Suprapubic skin (tissue), 4 donors: ENCODE measurements around the gene THSD7A. TPM values are rescaled to one million over a fixed set of nuclear protein-coding genes. Genes with fewer than 3 reads are reported as not detected.

Experiments used
- DNase-seq, 2 donors: peaks; one replicate each; pipeline ENCODE4 v3.0.0-alpha.2; 2019; ENCODE audit warnings: low spot score in 2 of 2
- H3K27ac ChIP-seq: fragments of 200-600 bp; sonication (generic); one replicate; pipeline ENCODE4 v1.5.1; 2019
- H3K27me3 ChIP-seq: fragments of 200-600 bp; sonication (generic); one replicate; pipeline ENCODE4 v1.5.1; 2019
- H3K36me3 ChIP-seq: fragments of 200-600 bp; sonication (generic); one replicate; pipeline ENCODE4 v1.5.1; 2019
- H3K4me1 ChIP-seq: fragments of 200-600 bp; sonication (generic); one replicate; pipeline ENCODE4 v1.5.1; 2019
- H3K4me3 ChIP-seq: fragments of 200-600 bp; sonication (generic); one replicate; pipeline ENCODE4 v1.5.1; 2019; ENCODE audit warnings: mild to moderate bottlenecking
- H3K9me3 ChIP-seq: fragments of 200-600 bp; sonication (generic); one replicate; pipeline ENCODE4 v1.5.1; 2019
- CTCF ChIP-seq, 2 donors: fragments of 200-600 bp in 1 of 2; fragments of 450-650 bp in 1 of 2; sonication (generic) in 1 of 2; IDR thresholded peaks; one replicate each; pipeline ENCODE4 v1.5.1; 2016 to 2019; ENCODE audit warnings: antibody characterized with exemption in 2 of 2, mild to moderate bottlenecking in 1 of 2, moderate library complexity in 1 of 2
- EP300 ChIP-seq: sonication (generic); formaldehyde crosslinking; IDR thresholded peaks from one replicate; pipeline ENCODE4 v1.6.1; 2017; ENCODE audit warnings: antibody characterized with exemption
- POLR2A ChIP-seq, 2 donors: fragments of 450-650 bp; IDR thresholded peaks; one replicate each; pipeline ENCODE4 v1.6.1; 2017; ENCODE audit warnings: antibody characterized with exemption in 2 of 2, mild to moderate bottlenecking in 2 of 2, moderate library complexity in 2 of 2
- POLR2AphosphoS5 ChIP-seq, 3 donors: sonication (generic); formaldehyde crosslinking; IDR thresholded peaks; one replicate each; pipeline ENCODE4 v1.6.1; 2017; ENCODE audit warnings: antibody characterized with exemption in 3 of 3
- WGBS: methylation state at CpG from one replicate; pipeline ENCODE4 v1.1.5; 2018; 5-methylcytosine and 5-hydroxymethylcytosine counted together
- total RNA-seq, 4 donors: library from RNA; depleted of rRNA; stranded (reverse); fragments of >200 nt; gene quantifications; one replicate each; pipeline ENCODE4 v1.1.0, GENCODE V29; 2016

THSD7A gene
- total RNA-seq, 4 donors from 2014 or later: 0.42 to 5.4 (median 1.2) TPM

- H3K36me3 ChIP-seq: no peaks in the 10 kb centered on the region
- WGBS: 72% methylated on average over 3 of the region's 3 CpGs
- H3K4me1 ChIP-seq: no peaks in the 10 kb centered on the region
- no peaks in the 10 kb centered on the region for H3K9me3 ChIP-seq
- TF ChIP-seq EP300 (no peak), CTCF (IDR thresholded peaks at IDR 0.05) (no peak), POLR2A (IDR thresholded peaks at IDR 0.05) (no peak), POLR2AphosphoS5 (IDR thresholded peaks at IDR 0.05) (no peak)
- H3K4me3 ChIP-seq: no peak overlapping the region
- no peaks in the 10 kb centered on the region for H3K27me3 ChIP-seq
- no peak overlapping the region for H3K27ac ChIP-seq
- no peak for DNase-seq
Observed at GRCh38 chr7:11690395-11690794, 141.6 kb downstream of the THSD7A start.

GRCh38 chr7:11689096-11689495, 142.9 kb downstream of the THSD7A start:
- Histone ChIP-seq H3K9me3 (no peaks in the 10 kb centered on the region), H3K27ac (no peak overlapping the region), H3K4me3 (no peak overlapping the region), H3K27me3 (no peaks in the 10 kb centered on the region), H3K36me3 (no peaks in the 10 kb centered on the region), H3K4me1 (no peaks in the 10 kb centered on the region)
- WGBS: 51% methylated on average over 2 of the region's 2 CpGs
- TF ChIP-seq CTCF (IDR thresholded peaks at IDR 0.05): no peak
- TF ChIP-seq POLR2AphosphoS5 (IDR thresholded peaks at IDR 0.05): no peak
- no peak for TF ChIP-seq EP300
- no peak for TF ChIP-seq POLR2A (IDR thresholded peaks at IDR 0.05)
- no peak for DNase-seq

- Histone ChIP-seq H3K4me3 (no peak overlapping the region), H3K9me3 (peaks cover 4% of the 10 kb centered on the region), H3K36me3 (no peaks in the 10 kb centered on the region), H3K27me3 (no peaks in the 10 kb centered on the region), H3K27ac (no peak overlapping the region), H3K4me1 (no peaks in the 10 kb centered on the region)
- no peak for DNase-seq
- WGBS: 88% methylated on average over 3 of the region's 3 CpGs
- no peak for TF ChIP-seq CTCF (IDR thresholded peaks at IDR 0.05)
- TF ChIP-seq POLR2AphosphoS5 (IDR thresholded peaks at IDR 0.05): no peak
- TF ChIP-seq EP300: no peak
- no peak for TF ChIP-seq POLR2A (IDR thresholded peaks at IDR 0.05)
Observed at GRCh38 chr7:11681461-11681860, 150.5 kb downstream of the THSD7A start.

- no peaks in the 10 kb centered on the region for H3K36me3 ChIP-seq
- DNase-seq: no peak
- TF ChIP-seq POLR2A (IDR thresholded peaks at IDR 0.05) (no peak), POLR2AphosphoS5 (IDR thresholded peaks at IDR 0.05) (no peak), EP300 (no peak), CTCF (IDR thresholded peaks at IDR 0.05) (no peak)
Observed at GRCh38 chr7:11675163-11675562, 156.8 kb downstream of the THSD7A start.

GRCh38 chr7:11668727-11669126, 163.3 kb downstream of the THSD7A start:
- no peak overlapping the region for H3K27ac ChIP-seq
- WGBS: 57% methylated on average over 4 of the region's 4 CpGs
- DNase-seq: no peak
- no peaks in the 10 kb centered on the region for H3K36me3 ChIP-seq
- no peak for TF ChIP-seq POLR2A (IDR thresholded peaks at IDR 0.05)
- H3K4me1 ChIP-seq: no peaks in the 10 kb centered on the region
- H3K27me3 ChIP-seq: no peaks in the 10 kb centered on the region
- H3K4me3 ChIP-seq: no peak overlapping the region
- no peaks in the 10 kb centered on the region for H3K9me3 ChIP-seq

More at GRCh38 chr7:11675163-11675562, 156.8 kb downstream of the THSD7A start:
- 100% methylated on average over 2 of the region's 5 CpGs for WGBS
- Histone ChIP-seq H3K27ac (no peak overlapping the region), H3K9me3 (peaks cover 7% of the 10 kb centered on the region), H3K4me1 (no peaks in the 10 kb centered on the region), H3K4me3 (no peak overlapping the region), H3K27me3 (no peaks in the 10 kb centered on the region)

- Histone ChIP-seq H3K27ac (no peak overlapping the region), H3K9me3 (no peaks in the 10 kb centered on the region), H3K4me3 (no peak overlapping the region), H3K4me1 (no peaks in the 10 kb centered on the region), H3K27me3 (no peaks in the 10 kb centered on the region), H3K36me3 (no peaks in the 10 kb centered on the region)
- WGBS: 78% methylated on average over 2 of the region's 2 CpGs
- no peak for DNase-seq
- TF ChIP-seq POLR2A (IDR thresholded peaks at IDR 0.05) (no peak), POLR2AphosphoS5 (IDR thresholded peaks at IDR 0.05) (no peak), EP300 (no peak), CTCF (IDR thresholded peaks at IDR 0.05) (no peak)
Observed at GRCh38 chr7:11667810-11668185, 164.2 kb downstream of the THSD7A start.
